ENCODE data around the gene CLEC3B.
A peak's percentile ranks its signal among the peaks of the same experiment; 100 is the strongest.

Gene CLEC3B

DNA sequence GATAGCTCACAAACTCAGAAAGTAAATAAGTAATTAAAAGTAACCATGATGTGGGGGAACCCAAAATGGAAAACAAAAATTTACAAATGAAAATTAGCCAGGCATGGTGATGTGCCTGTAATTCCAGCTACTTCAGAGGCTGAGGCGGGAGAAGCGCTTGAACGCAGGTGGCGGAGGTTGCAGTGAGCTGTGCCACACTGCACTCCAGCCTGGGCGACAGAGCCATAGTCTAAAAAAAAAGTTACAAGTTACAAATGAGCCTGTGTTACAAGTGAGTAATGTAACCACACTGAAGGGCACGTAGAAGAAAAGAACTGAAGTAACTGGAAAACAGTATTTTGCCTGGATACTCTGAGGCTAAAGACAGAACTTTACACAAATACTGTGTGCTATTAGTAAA is 38.8 kb upstream of the CLEC3B start:
- no peak overlapping the region for H3K4me3 ChIP-seq (ENCODE audit: low read depth, low read length)
- TF ChIP-seq, protein P1, sequence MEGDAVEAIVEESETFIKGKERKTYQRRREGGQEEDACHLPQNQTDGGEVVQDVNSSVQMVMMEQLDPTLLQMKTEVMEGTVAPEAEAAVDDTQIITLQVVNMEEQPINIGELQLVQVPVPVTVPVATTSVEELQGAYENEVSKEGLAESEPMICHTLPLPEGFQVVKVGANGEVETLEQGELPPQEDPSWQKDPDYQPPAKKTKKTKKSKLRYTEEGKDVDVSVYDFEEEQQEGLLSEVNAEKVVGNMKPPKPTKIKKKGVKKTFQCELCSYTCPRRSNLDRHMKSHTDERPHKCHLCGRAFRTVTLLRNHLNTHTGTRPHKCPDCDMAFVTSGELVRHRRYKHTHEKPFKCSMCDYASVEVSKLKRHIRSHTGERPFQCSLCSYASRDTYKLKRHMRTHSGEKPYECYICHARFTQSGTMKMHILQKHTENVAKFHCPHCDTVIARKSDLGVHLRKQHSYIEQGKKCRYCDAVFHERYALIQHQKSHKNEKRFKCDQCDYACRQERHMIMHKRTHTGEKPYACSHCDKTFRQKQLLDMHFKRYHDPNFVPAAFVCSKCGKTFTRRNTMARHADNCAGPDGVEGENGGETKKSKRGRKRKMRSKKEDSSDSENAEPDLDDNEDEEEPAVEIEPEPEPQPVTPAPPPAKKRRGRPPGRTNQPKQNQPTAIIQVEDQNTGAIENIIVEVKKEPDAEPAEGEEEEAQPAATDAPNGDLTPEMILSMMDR (IDR thresholded peaks at IDR 0.05; ENCODE audit: low read depth, low read length, missing control alignments): no peak
- DNase-seq (ENCODE audit: low read depth): no peak

DNA sequence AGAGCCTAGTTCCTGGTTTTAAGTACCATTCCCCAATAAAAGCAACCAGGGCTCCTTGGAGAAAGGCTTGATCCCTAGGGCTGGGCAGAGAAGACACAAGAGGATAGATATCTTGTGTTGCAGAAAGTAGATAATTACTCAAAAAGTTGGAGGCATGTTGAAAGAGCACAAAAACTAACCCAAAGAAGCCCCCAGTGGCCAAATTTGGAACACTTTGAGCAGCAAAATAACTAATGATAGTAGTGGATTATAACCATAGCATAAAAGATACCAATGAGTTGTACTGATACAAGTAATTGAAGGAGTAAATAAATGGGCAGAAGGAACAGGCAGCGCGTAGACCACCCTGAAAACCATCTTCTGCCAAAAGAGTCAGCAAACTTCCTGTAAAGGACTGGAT is 38.0 kb upstream of the CLEC3B start:
- no peak overlapping the region for H3K4me3 ChIP-seq (ENCODE audit: low read depth, low read length)
- DNase-seq (ENCODE audit: low read depth): no peak
- TF ChIP-seq, protein P1 (IDR thresholded peaks at IDR 0.05; ENCODE audit: low read depth, low read length, missing control alignments): peak; percentile 49

DNA sequence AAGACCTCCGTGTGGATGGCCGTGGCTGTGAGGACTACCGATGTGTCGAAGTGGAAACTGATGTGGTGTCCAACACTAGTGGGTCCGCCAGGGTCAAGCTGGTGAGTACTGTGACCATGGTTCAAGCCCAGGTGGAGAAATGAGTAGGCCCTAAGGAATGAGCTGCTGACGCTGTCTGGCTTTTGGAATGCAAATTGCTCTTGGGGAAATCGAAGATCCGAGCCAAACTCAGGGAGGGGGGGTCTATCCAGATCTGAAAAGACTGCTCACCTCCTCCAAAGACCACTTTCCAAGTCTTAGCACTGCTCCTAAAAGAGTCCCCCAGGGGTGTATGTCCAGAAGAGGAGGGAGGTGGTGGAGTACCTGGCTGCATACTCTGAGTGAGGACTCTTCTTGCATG is 37.0 kb upstream of the CLEC3B start:
- TF ChIP-seq, protein P1 (IDR thresholded peaks at IDR 0.05; ENCODE audit: low read depth, low read length, missing control alignments): no peak
- no peak for DNase-seq (ENCODE audit: low read depth)

DNA sequence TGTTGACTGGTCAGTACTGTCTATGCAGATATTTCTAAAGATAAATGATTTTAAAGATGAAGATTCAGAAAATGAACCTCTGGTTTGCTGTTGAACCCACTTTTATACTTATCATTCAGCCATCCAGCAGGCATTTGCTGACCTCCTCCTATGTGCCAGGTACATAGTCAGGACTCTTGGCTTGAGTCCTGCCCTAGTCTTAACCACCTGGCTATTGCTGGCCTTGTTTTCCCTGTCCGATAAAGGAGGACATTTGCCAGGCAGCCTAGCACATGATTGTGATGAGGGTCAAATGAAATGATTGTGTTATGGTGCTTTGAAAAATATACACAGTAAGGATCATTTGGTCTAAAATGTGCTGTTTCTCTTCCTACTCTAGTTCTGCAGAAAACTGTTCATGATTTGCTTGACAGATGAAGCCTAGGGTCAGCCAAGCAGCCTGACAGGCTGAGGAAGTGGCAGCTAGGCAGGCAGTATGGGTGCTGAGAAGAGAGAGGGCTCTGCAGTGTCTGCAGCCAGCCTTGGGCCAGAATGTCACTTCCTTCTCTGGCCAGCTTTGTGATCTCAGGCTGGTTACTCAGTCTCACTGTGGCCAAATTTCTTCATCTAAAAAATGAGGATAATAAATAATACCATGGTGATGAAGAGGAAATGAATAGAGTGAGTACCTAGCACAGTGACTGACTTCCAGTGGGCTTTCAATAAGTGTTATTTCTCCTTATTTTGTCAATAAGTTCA is 36.3 kb upstream of the CLEC3B start:
- TF ChIP-seq, protein P1 (IDR thresholded peaks at IDR 0.05; ENCODE audit: low read depth, low read length, missing control alignments): no peak
- no peak overlapping the region for H3K4me3 ChIP-seq (ENCODE audit: low read depth, low read length)
- DNase-seq (ENCODE audit: low read depth): no peak

More for the DNA sequence above, 37.0 kb upstream of the CLEC3B start:
- H3K4me3 ChIP-seq (ENCODE audit: low read depth, low read length): no peak overlapping the region

DNA sequence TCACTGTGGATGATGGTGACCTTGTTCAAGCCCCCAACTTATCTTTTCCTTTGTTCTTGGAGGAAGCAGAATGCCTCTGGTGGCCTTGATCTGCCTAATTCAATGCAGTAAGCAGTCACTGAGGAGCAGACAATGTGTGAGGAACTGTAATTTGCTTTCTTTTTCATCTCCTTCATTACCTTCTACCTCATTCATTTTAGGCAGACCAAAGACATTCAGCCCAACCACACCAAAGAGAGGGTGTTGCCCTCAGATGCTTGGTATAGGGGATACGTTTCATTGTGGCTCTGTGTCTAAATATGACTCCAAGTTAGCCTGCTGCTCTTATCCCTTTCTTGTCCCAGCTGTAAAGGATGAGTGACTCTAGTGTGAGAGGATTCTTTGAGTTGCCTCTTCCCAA is 34.8 kb upstream of the CLEC3B start:
- no peak for DNase-seq (ENCODE audit: low read depth)
- TF ChIP-seq, protein P1 (IDR thresholded peaks at IDR 0.05; ENCODE audit: low read depth, low read length, missing control alignments): no peak
- H3K4me3 ChIP-seq (ENCODE audit: low read depth, low read length): no peak overlapping the region

DNA sequence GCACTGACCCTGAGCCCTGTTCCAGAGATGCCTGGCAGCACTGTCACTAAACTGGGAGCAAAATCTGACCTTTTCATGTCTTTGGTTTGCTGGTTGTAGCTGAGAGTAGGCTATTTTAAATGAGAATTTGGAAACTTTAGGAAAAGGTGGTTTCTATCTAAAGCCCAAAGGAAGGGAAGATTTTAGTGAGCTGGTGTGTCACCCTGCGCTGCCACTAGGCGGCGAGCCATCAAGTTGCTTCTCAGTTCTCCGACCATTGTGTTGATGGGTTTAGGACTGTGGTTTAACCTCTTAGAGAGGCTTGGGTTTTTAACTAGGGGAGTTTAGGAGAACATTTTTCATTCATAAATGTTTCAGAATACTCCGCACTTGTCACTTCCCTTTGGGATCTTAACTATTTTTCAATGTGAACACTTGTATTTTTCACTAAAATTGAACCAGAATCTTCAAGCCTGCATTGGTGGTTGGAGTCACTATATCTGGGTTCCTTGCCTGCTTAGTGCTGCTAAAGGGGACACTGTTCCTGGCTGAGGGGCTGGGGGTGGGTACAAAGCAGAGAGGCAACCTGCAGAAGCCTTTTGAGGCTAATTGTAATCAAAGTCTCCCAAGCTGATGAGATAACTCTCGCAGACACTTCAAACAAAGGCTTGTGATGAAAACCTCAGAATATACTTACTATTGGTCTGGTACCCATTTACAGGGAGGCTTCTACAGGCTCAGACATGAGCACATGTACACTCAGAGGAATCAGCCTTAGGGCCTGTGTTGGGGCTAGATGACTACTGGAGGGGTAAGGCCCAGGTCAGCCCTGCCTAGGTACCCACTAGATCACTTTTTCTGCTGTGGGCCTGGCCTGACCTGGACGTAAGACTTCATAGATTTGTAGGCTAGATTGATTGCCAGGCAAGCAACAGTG is 33.3 kb upstream of the CLEC3B start:
- no peak overlapping the region for H3K4me3 ChIP-seq (ENCODE audit: low read depth, low read length)
- TF ChIP-seq, protein P1 (IDR thresholded peaks at IDR 0.05; ENCODE audit: low read depth, low read length, missing control alignments): peak; percentile 85
- no peak for DNase-seq (ENCODE audit: low read depth)
